ENCODE measurements around the gene WIF1. TPM values are rescaled to one million over a fixed set of nuclear protein-coding genes. Genes with fewer than 3 reads are reported as not detected.

The WIF1 gene
- total RNA-seq, 4 donors from 2014 or later: 1.7 to 4.2 (median 2.3) TPM

DNA sequence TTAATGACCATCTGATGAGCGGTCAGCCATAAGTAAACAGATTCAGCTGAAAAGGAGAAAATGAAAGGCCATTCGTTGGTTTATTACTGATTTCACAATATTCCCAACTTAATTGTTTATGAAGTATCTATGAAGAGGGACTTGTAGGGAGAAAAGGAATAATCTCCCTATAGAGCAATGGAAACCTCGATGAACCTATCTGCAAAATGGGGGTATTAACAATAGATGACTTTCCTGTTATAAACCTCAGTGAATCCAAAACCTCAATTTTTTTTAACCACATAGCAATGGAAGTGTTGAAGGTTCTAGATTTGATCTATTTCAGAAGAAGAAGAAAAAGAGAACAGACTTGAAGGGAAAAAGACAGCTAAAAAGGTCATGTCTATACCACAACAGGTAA lies 2.0 kb downstream of the WIF1 start:
- DNase-seq (ENCODE audit: low spot score in 2 of 2): no peak
- intact Hi-C loops (cut with DNase I; ENCODE audit: low total_unique reads): no loop called here
- 84 to 86% methylated on average over 3 of the region's 3 CpGs for WGBS, 2 donors
- no peak overlapping the region for H3K4me3 ChIP-seq (ENCODE audit: low read depth, poor library complexity, severe bottlenecking)
- TF ChIP-seq, protein P1, sequence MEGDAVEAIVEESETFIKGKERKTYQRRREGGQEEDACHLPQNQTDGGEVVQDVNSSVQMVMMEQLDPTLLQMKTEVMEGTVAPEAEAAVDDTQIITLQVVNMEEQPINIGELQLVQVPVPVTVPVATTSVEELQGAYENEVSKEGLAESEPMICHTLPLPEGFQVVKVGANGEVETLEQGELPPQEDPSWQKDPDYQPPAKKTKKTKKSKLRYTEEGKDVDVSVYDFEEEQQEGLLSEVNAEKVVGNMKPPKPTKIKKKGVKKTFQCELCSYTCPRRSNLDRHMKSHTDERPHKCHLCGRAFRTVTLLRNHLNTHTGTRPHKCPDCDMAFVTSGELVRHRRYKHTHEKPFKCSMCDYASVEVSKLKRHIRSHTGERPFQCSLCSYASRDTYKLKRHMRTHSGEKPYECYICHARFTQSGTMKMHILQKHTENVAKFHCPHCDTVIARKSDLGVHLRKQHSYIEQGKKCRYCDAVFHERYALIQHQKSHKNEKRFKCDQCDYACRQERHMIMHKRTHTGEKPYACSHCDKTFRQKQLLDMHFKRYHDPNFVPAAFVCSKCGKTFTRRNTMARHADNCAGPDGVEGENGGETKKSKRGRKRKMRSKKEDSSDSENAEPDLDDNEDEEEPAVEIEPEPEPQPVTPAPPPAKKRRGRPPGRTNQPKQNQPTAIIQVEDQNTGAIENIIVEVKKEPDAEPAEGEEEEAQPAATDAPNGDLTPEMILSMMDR (IDR thresholded peaks at IDR 0.05): no peak
- TF ChIP-seq POLR2A (IDR thresholded peaks at IDR 0.05): no peak

- TF ChIP-seq POLR2A (IDR thresholded peaks at IDR 0.05): no peak
- TF ChIP-seq, protein P1 (IDR thresholded peaks at IDR 0.05): no peak
- no peak for DNase-seq (ENCODE audit: low spot score in 2 of 2)
- H3K4me3 ChIP-seq (ENCODE audit: low read depth, poor library complexity, severe bottlenecking): no peak overlapping the region
- 5 to 20% methylated on average over 1 of the region's 1 CpG for WGBS, 2 donors
- intact Hi-C loops (cut with DNase I; ENCODE audit: low total_unique reads): no loop called here
These were observed 7.5 kb downstream of the WIF1 start for GRCh38 chr12:65113621-65114035.

GRCh38 chr12:65106948-65107347 lies 14.2 kb downstream of the WIF1 start:
- no peak for TF ChIP-seq POLR2A (IDR thresholded peaks at IDR 0.05)
- TF ChIP-seq, protein P1 (IDR thresholded peaks at IDR 0.05): no peak
- DNase-seq (ENCODE audit: low spot score in 2 of 2): no peak
- H3K4me3 ChIP-seq (ENCODE audit: low read depth, poor library complexity, severe bottlenecking): no peak overlapping the region
- intact Hi-C loops (cut with DNase I; ENCODE audit: low total_unique reads): no loop called here

- intact Hi-C loops (cut with DNase I; ENCODE audit: low total_unique reads): no loop called here
- TF ChIP-seq, protein P1 (IDR thresholded peaks at IDR 0.05): no peak
- no peak for TF ChIP-seq POLR2A (IDR thresholded peaks at IDR 0.05)
- no peak for DNase-seq (ENCODE audit: low spot score in 2 of 2)
- H3K4me3 ChIP-seq (ENCODE audit: low read depth, poor library complexity, severe bottlenecking): no peak overlapping the region
- 42 to 58% methylated on average over 3 of the region's 3 CpGs for WGBS, 2 donors
These were observed 21.0 kb downstream of the WIF1 start for GRCh38 chr12:65100140-65100539.

DNA sequence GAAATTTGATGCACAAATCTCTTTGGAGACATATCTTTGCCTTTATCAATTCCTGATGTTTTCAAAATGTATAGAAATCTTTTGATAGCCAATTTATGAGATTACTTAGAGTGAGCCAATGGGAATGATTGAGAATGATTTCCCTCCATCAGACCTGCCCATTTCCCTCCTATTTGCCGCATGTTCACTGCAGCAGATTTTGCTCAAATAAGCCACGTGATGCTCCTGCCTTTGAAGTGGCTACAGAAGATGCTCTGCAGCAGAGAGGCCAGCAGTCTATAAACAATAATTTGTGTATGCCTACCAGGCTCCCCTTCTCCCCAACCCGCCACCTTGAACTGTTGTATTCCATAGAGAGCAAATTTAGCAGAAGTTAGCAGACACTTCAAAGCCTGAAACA lies 21.9 kb downstream of the WIF1 start:
- intact Hi-C loops (cut with DNase I; ENCODE audit: low total_unique reads): no loop called here
- TF ChIP-seq POLR2A (IDR thresholded peaks at IDR 0.05): no peak
- TF ChIP-seq, protein P1 (IDR thresholded peaks at IDR 0.05): no peak
- H3K4me3 ChIP-seq (ENCODE audit: low read depth, poor library complexity, severe bottlenecking): no peak overlapping the region
- WGBS, 2 donors: 75 to 77% methylated on average over 3 of the region's 3 CpGs
- no peak for DNase-seq (ENCODE audit: low spot score in 2 of 2)

DNA sequence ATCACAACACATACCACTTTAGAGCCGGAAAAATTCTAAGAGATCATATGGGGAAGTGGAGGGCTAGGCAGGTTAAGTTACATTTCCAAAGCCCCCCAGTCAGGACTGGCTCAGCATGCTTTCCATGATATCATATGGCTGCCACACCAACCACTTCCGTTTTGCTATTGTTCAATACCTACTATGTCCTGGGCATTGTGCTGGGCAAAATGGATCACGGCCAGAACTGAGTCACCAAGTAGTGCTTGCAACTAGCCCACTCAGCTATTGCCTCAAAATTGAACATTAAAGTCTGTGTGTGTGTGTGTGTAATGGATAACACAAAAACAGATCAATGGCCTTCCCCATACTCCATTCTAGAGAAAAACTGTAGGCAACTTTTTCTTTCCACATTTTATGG lies 22.7 kb downstream of the WIF1 start:
- 77 to 84% methylated on average over 3 of the region's 3 CpGs for WGBS, 2 donors
- intact Hi-C loops (cut with DNase I; ENCODE audit: low total_unique reads): no loop called here
- TF ChIP-seq, protein P1 (IDR thresholded peaks at IDR 0.05): no peak
- no peak for TF ChIP-seq POLR2A (IDR thresholded peaks at IDR 0.05)
- no peak for DNase-seq (ENCODE audit: low spot score in 2 of 2)
- no peak overlapping the region for H3K4me3 ChIP-seq (ENCODE audit: low read depth, poor library complexity, severe bottlenecking)
